ENCODE results near the gene HSPG2. TPM values are rescaled to one million over a fixed set of nuclear protein-coding genes. Genes with fewer than 3 reads are reported as not detected.

The HSPG2 gene
- total RNA-seq, 2 donors from 2014 or later: 684 to 846 TPM

GRCh38 chr1:21859669-21860179, 77.4 kb downstream of the HSPG2 start:
- ATAC-seq (ENCODE audit: insufficient number of reproducible peaks, low FRiP score, low read depth): no peak
- Histone ChIP-seq H3K27ac (peak overlapping the region in 1 of 2 donors; percentile 17), H3K9me3 (no peaks in the 10 kb centered on the region), H3K27me3 (replicated peaks; ENCODE audit: insufficient read depth) (no peaks in the 10 kb centered on the region), H3K4me1 (ENCODE audit: control insufficient read depth in 1 of 2, low read depth in 2 of 2) (no peaks in the 10 kb centered on the region), H3K36me3 (peaks cover 81% of the 10 kb centered on the region), H3K4me3 (no peak overlapping the region)
- no peak for DNase-seq (ENCODE audit: low spot score)
- TF ChIP-seq CTCF (IDR thresholded peaks at IDR 0.05): no peak

- ATAC-seq (ENCODE audit: insufficient number of reproducible peaks, low FRiP score, low read depth): no peak
- Histone ChIP-seq H3K27ac (peak overlapping the region; percentile 24), H3K4me1 (ENCODE audit: control insufficient read depth in 1 of 2, low read depth in 2 of 2) (no peaks in the 10 kb centered on the region)
These were observed 79.1 kb downstream of the HSPG2 start for GRCh38 chr1:21857840-21858670.

GRCh38 chr1:21857142-21857839, 79.8 kb downstream of the HSPG2 start:
- no peaks in the 10 kb centered on the region for H3K4me1 ChIP-seq (ENCODE audit: control insufficient read depth in 1 of 2, low read depth in 2 of 2)
- no peak for TF ChIP-seq CTCF (IDR thresholded peaks at IDR 0.05)
- H3K36me3 ChIP-seq: peaks cover 94% of the 10 kb centered on the region
- H3K4me3 ChIP-seq: no peak overlapping the region
- ATAC-seq (ENCODE audit: insufficient number of reproducible peaks, low FRiP score, low read depth) (no peak), DNase-seq (ENCODE audit: low spot score) (no peak)
- no peaks in the 10 kb centered on the region for H3K9me3 ChIP-seq
- no peak overlapping the region for H3K27ac ChIP-seq
- H3K27me3 ChIP-seq (replicated peaks; ENCODE audit: insufficient read depth): no peaks in the 10 kb centered on the region

More at GRCh38 chr1:21857840-21858670, 79.1 kb downstream of the HSPG2 start:
- DNase-seq (ENCODE audit: low spot score): no peak
- no peak for TF ChIP-seq CTCF (IDR thresholded peaks at IDR 0.05)
- Histone ChIP-seq H3K27me3 (replicated peaks; ENCODE audit: insufficient read depth) (no peaks in the 10 kb centered on the region), H3K36me3 (peaks cover 87% of the 10 kb centered on the region), H3K4me3 (no peak overlapping the region), H3K9me3 (no peaks in the 10 kb centered on the region)

GRCh38 chr1:21855257-21856096, 81.6 kb downstream of the HSPG2 start:
- no peak for TF ChIP-seq CTCF (IDR thresholded peaks at IDR 0.05)
- no peaks in the 10 kb centered on the region for H3K27me3 ChIP-seq (replicated peaks; ENCODE audit: insufficient read depth)
- H3K9me3 ChIP-seq: no peaks in the 10 kb centered on the region
- no peak overlapping the region for H3K4me3 ChIP-seq
- no peak for DNase-seq (ENCODE audit: low spot score)
- no peak for ATAC-seq (ENCODE audit: insufficient number of reproducible peaks, low FRiP score, low read depth)
- H3K27ac ChIP-seq: no peak overlapping the region
- peaks cover 94% of the 10 kb centered on the region for H3K36me3 ChIP-seq
- H3K4me1 ChIP-seq (ENCODE audit: control insufficient read depth in 1 of 2, low read depth in 2 of 2): no peaks in the 10 kb centered on the region

All from thoracic aorta (tissue), 2 donors.